Parathyroid adenoma (tissue), 2 donors: Measurements from ENCODE around the gene KLHDC4.

ENCODE experiments used
- H2AFZ ChIP-seq: fragments of 300-600 bp; sonication (generic); one replicate; pipeline ENCODE4 v1.7.0; 2017; ENCODE audit warnings: antibody characterized with exemption, mild to moderate bottlenecking
- H3K27ac ChIP-seq: fragments of 300-600 bp; sonication (generic); one replicate; pipeline ENCODE4 v1.7.0; 2017
- H3K27me3 ChIP-seq: fragments of 300-600 bp; sonication (generic); one replicate; pipeline ENCODE4 v1.7.0; 2017; ENCODE audit warnings: low read length; ENCODE audit not compliant: control insufficient read depth, insufficient read depth
- H3K36me3 ChIP-seq: fragments of 300-600 bp; sonication (generic); one replicate; pipeline ENCODE4 v1.7.0; 2017; ENCODE audit warnings: low read length; ENCODE audit not compliant: control insufficient read depth, insufficient read depth
- H3K4me1 ChIP-seq: fragments of 300-600 bp; sonication (generic); one replicate; pipeline ENCODE4 v1.7.0; 2017; ENCODE audit warnings: control low read depth
- H3K4me2 ChIP-seq: fragments of 300-600 bp; sonication (generic); one replicate; pipeline ENCODE4 v1.7.0; 2017; ENCODE audit warnings: low read length
- H3K4me3 ChIP-seq: fragments of 300-600 bp; sonication (generic); one replicate; pipeline ENCODE4 v1.7.0; 2017; ENCODE audit warnings: low read depth, low read length
- H3K79me2 ChIP-seq: fragments of 300-600 bp; sonication (generic); one replicate; pipeline ENCODE4 v1.7.0; 2017; ENCODE audit warnings: control low read depth
- H3K9ac ChIP-seq: fragments of 300-600 bp; sonication (generic); one replicate; pipeline ENCODE4 v1.7.0; 2017; ENCODE audit warnings: mild to moderate bottlenecking
- H3K9me3 ChIP-seq: fragments of 300-600 bp; sonication (generic); one replicate; pipeline ENCODE4 v1.7.0; 2017; ENCODE audit warnings: low read length; ENCODE audit not compliant: control insufficient read depth
- TF ChIP-seq, protein P1 (sequence below): fragments of 300-600 bp; sonication (generic); IDR thresholded peaks from one replicate; pipeline ENCODE4 v1.7.0; 2017; ENCODE audit warnings: antibody characterized with exemption, mild to moderate bottlenecking
- donor health status: primary hyperparathyroidism.

The KLHDC4 gene

DNA sequence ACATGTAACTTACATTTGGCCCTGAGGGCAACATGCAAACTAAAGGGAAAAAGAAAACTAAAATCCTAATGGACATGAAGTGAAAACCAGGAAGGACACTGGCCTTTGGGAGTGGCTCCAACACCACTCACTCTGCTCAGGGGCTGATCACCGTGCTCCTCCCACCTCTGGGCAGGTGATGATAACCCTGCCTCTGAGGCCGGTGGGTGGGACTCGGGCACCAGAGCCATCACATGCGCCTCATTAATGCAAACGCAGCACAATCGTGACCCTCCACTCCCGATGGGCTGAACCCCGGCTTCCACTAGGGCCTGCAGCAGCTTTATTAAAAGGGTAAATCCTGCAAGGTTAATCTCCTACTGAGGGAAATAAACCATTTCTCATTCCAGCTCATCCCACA, 4.7 kb downstream of the KLHDC4 start:
- Histone ChIP-seq H3K27me3 (no peaks in the 10 kb centered on the region), H3K79me2 (peaks cover under 1% of the 10 kb centered on the region), H3K4me1 (no peaks in the 10 kb centered on the region), H3K27ac (no peak overlapping the region), H3K4me2 (no peak overlapping the region), H3K4me3 (no peak overlapping the region), H3K36me3 (no peaks in the 10 kb centered on the region), H3K9me3 (no peaks in the 10 kb centered on the region), H3K9ac (no peak overlapping the region), H2AFZ (no peak overlapping the region)
- TF ChIP-seq, protein P1, sequence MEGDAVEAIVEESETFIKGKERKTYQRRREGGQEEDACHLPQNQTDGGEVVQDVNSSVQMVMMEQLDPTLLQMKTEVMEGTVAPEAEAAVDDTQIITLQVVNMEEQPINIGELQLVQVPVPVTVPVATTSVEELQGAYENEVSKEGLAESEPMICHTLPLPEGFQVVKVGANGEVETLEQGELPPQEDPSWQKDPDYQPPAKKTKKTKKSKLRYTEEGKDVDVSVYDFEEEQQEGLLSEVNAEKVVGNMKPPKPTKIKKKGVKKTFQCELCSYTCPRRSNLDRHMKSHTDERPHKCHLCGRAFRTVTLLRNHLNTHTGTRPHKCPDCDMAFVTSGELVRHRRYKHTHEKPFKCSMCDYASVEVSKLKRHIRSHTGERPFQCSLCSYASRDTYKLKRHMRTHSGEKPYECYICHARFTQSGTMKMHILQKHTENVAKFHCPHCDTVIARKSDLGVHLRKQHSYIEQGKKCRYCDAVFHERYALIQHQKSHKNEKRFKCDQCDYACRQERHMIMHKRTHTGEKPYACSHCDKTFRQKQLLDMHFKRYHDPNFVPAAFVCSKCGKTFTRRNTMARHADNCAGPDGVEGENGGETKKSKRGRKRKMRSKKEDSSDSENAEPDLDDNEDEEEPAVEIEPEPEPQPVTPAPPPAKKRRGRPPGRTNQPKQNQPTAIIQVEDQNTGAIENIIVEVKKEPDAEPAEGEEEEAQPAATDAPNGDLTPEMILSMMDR = no peak

DNA sequence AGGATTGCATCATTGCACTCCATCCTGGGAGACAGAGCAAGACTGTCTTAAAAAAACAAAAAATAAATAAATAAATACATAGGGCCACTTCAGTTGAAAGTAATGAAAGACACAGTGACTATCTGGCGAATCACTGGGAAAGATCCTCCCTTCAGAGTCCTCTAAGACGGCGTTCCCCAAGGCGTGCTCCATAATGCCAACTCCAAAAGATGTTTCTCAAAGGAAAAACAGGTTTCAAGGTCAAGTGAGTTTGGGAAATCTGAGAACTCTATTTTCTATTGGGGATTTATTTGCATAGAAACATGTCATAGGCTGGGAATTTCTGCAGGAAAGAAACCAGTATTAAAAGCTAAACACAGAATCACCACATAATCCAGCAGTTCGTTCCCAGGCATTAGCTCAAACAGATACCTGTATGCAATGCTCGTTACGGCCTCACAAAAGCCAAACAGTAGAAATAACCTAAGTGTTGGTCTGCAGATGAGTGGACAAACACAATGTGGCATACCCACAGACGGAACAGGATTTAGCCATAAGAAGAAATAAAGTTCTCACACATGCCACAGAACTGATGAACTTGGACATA, 7.9 kb downstream of the KLHDC4 start:
- Histone ChIP-seq H2AFZ (no peak overlapping the region), H3K4me1 (no peaks in the 10 kb centered on the region), H3K9ac (no peak overlapping the region), H3K4me3 (no peak overlapping the region), H3K36me3 (no peaks in the 10 kb centered on the region), H3K4me2 (no peak overlapping the region), H3K79me2 (peaks cover 3% of the 10 kb centered on the region), H3K9me3 (no peaks in the 10 kb centered on the region), H3K27me3 (no peaks in the 10 kb centered on the region), H3K27ac (no peak overlapping the region)
- TF ChIP-seq, protein P1 = no peak

DNA sequence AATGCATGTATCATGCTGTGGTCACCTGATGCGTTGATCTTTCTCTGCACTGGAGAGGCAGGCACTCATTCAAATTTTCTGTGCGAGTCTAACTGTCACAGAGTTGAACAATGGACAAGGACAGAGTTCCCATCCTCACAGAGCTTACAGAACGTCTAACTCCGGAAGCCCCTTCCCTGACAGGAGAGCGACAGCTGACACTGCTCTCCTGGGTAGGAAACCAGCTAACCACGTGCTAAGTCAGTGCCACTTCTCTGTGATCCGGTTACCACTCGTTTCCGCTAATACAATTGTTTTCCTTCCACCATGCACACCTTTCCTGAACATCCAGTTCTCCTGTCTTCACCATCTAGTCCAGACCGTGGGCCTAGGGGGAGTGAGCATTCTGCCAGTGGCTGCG, 11.3 kb downstream of the KLHDC4 start:
- Histone ChIP-seq H3K27me3 (no peaks in the 10 kb centered on the region), H3K4me3 (no peak overlapping the region), H3K9me3 (no peaks in the 10 kb centered on the region), H3K9ac (no peak overlapping the region), H3K79me2 (peaks cover 11% of the 10 kb centered on the region), H3K4me2 (no peak overlapping the region), H3K27ac (no peak overlapping the region), H3K36me3 (no peaks in the 10 kb centered on the region), H2AFZ (no peak overlapping the region), H3K4me1 (no peaks in the 10 kb centered on the region)
- TF ChIP-seq, protein P1 = no peak

DNA sequence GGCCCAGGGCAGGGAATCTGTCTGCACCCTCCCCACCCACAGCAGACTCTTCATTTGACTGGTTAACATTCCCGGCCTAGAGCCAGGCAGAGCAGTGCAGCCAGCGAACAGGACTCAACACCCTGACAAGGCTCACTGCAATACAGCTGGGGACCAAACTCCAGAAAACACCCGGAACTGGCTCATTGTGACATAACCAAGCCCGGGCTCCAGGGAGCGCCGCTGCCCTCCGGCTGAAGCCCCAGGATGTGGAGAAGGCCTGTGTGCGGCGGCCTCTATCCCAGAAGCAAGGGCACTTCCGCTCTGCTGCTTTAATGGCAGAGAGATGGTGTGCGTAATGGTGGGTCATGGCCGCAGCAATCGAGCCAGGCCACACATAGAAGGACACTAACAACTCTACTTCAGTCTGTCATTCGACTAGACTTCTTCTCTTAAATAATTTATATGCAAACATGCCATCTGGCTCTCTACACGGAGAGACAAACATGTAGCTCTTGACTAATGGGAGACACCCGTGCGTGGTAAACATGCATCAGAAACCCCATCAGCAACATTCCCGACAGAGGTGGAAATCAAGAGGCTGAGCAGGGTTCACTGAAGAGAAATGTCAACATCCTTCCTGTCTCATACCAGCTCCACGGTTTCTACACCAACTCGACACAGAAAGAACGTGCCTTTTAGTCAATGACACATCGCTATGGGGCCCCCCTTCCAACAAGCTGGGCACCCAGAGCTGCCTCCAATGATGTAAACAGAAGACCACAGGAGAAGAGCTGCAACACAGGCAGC, 18.0 kb downstream of the KLHDC4 start:
- TF ChIP-seq, protein P1 = no peak
- Histone ChIP-seq H3K9me3 (no peaks in the 10 kb centered on the region), H3K79me2 (peaks cover 21% of the 10 kb centered on the region), H3K9ac (no peak overlapping the region), H3K27ac (no peak overlapping the region), H3K4me3 (no peak overlapping the region), H3K36me3 (no peaks in the 10 kb centered on the region), H2AFZ (no peak overlapping the region), H3K27me3 (no peaks in the 10 kb centered on the region), H3K4me2 (no peak overlapping the region), H3K4me1 (no peaks in the 10 kb centered on the region)
